HUES64 (cell line): ENCODE data around the gene ARFIP2.

Experiments
- H3K27ac ChIP-seq: 2 replicates; pipeline ENCODE4 v1.7.0; 2013; ENCODE audit warnings: low read depth, low read length, inconsistent platforms
- H3K27me3 ChIP-seq: 2 replicates; pipeline ENCODE4 v1.6.1; 2013; ENCODE audit warnings: mild to moderate bottlenecking, low read length; ENCODE audit not compliant: insufficient read depth
- H3K36me3 ChIP-seq: 2 replicates; pipeline ENCODE4 v1.6.1; 2013; ENCODE audit warnings: mild to moderate bottlenecking, low read length; ENCODE audit not compliant: insufficient read depth
- H3K4me1 ChIP-seq: 2 replicates; pipeline ENCODE4 v1.6.1; 2013; ENCODE audit warnings: mild to moderate bottlenecking, low read length, moderate library complexity; ENCODE audit not compliant: insufficient read depth
- H3K4me3 ChIP-seq: 2 replicates; pipeline ENCODE4 v1.5.1; 2013; ENCODE audit warnings: mild to moderate bottlenecking, low read length, moderate library complexity
- H3K9ac ChIP-seq: 2 replicates; pipeline ENCODE4 v1.6.1; 2013; ENCODE audit warnings: mild to moderate bottlenecking, low read depth, low read length
- H3K9me3 ChIP-seq: 2 replicates; pipeline ENCODE4 v1.6.1; 2013; ENCODE audit warnings: low read depth, low read length; ENCODE audit not compliant: insufficient read depth
- WGBS: fragments of 150-250, 120-280 bp; methylation state at CpG from one replicate; pipeline ENCODE4 v1.1.7; 2013; ENCODE audit warnings: missing lambda C conversion rate; 5-methylcytosine and 5-hydroxymethylcytosine counted together

Gene ARFIP2

DNA sequence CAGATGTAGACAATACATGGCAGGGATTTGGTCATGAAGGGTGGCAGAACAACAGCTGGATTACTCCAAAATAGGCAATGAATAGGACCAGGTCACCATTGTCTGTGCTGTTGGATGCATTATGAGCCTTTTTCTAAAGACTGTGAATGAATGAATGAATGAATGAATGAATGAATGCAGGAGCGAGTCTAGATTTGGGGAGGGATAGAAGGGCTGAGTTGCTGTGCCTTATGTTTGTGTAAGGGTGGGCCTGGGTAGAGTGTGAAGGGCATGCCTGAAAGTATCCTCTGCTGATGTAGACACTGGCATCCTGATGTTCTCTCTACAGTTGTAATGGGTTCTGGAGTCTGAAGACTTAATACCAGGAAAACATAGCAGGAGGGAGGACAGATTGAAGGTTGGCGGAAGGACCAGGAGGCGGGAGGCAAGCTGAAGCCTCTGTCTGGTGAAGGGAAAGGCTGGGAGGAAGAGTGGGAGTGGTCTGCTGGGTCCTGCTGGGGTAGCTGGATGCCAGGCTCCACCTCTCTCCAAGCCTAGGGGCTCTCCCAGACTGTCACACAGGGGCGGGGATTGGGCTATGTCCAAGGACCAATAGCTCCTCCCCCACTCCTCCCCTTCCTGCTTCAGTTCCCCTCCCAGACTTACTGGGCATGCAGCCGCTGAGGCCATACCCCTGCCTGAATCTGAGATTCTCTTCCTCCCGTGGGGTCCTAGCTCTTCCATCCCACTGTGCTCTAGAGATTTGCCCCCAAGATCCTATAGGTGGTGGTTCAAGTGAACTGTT, 12.2 kb downstream of the ARFIP2 start:
- H3K27ac ChIP-seq, result no peak overlapping the region
- WGBS, result 18% methylated on average over 6 of the region's 6 CpGs
- 0 out of 2 replicates have a peak, but pooled peaks cover 1% of the 10 kb centered on the region for H3K36me3 ChIP-seq
- H3K27me3 ChIP-seq, result peaks cover 4% of the 10 kb centered on the region; the same call in 1 of the 2 replicates
- H3K9ac ChIP-seq, result no peak overlapping the region
- H3K4me1 ChIP-seq, result 0 out of 2 replicates have a peak, but pooled peaks cover 5% of the 10 kb centered on the region
- peak overlapping the region; percentile 16; the same call in 1 of the 2 replicates for H3K4me3 ChIP-seq
- no peaks in the 10 kb centered on the region for H3K9me3 ChIP-seq

DNA sequence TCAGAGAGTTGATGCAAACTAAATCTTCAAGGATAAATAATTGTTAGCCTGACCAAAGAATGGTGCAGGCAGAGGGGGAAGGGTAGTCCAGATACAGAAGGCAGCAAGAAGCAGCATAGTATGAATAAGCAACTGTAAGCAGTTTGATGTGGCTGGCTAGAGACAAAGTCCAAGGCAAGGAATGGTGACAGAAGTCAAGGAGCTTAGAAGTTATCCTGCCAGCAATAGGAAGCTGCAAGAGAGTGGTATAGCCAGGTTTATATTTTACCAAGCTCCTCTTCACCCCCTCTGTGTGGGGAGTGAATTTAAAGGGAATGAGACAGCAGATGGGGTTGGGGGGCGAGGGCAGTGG, 22.1 kb downstream of the ARFIP2 start:
- Histone ChIP-seq H3K36me3 (peaks cover 19% of the 10 kb centered on the region), H3K9me3 (no peaks in the 10 kb centered on the region), H3K27ac (no peak overlapping the region), H3K4me3 (no peak overlapping the region), H3K27me3 (no peaks in the 10 kb centered on the region), H3K9ac (no peak overlapping the region), H3K4me1 (no peaks in the 10 kb centered on the region)
- 89% methylated on average over 1 of the region's 1 CpG for WGBS

DNA sequence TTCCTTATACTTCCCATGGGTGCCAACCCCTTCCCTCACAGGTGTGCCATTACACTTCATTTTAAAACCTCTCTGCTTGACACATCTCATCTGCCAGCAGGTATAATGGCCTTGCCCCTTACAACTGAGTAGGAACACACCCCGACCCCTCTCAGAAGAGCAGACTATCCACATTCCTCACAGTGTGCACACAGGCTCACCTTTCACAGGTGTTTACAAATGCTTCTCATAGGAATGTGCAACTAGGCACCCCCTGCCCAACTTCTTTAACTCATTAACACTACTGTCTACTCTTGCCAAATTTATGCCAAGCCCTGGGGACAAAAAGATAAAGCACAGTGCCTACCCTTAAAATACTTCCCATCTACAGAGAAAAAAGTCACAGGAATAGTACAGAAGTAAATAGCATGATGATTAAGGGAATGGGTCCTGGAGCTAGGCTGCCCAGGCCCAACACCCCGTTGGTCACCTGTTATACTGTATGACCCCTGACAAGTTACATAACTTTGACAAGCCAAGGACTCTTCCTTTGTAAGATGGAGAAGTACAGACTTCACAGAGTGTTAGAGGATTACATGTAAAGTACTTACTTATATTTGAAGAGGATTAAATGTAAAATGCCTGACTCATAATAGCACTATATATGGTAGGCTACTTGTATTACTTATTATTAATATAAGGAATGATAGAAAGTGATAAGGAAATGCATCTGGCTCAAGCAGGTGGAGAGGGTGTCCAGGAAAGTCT, 22.6 kb downstream of the ARFIP2 start:
- peaks cover 17% of the 10 kb centered on the region for H3K36me3 ChIP-seq
- H3K4me3 ChIP-seq, result no peak overlapping the region
- H3K27ac ChIP-seq, result no peak overlapping the region
- no peaks in the 10 kb centered on the region for H3K27me3 ChIP-seq
- H3K9ac ChIP-seq, result no peak overlapping the region
- no peaks in the 10 kb centered on the region for H3K4me1 ChIP-seq
- WGBS, result 96% methylated on average over 2 of the region's 2 CpGs
- H3K9me3 ChIP-seq, result no peaks in the 10 kb centered on the region

DNA sequence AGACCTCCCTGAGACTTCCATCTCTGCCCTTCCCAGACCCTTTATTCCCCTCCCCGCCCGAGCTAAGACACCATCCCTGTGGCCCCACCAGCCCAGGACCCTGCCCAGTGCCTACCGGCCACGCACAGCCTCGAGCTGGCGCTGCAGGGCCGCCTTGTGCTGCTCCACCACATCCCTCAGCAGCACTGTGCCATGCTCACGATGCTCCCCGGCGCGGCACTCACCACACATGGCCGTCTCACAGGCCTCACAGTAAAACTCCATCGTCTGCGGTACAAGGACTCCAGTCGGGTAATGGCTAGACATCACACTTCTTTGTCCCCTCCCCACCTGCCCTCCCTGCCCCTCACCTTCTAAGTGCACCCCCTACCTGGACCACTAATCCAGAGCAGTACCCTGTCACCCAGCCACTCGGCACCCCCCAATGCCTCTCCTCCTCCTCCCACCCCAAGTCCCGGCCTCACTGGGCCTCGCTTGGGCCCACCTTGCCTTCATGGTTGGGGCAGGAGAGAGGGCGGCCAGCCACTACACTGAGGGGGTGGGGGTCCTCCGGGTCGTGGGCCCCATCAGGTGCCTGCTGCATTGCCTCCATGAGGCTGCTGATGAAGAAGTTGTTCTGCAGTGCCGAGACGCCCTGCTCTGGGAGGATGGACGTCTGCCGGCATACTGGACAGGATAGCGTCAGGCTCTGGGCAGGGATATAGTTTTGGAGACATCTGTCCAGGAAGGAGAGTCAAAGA, 23.4 kb downstream of the ARFIP2 start:
- H3K4me3 ChIP-seq, result no peak overlapping the region
- peaks cover 17% of the 10 kb centered on the region for H3K36me3 ChIP-seq
- 94% methylated on average over 26 of the region's 26 CpGs for WGBS

DNA sequence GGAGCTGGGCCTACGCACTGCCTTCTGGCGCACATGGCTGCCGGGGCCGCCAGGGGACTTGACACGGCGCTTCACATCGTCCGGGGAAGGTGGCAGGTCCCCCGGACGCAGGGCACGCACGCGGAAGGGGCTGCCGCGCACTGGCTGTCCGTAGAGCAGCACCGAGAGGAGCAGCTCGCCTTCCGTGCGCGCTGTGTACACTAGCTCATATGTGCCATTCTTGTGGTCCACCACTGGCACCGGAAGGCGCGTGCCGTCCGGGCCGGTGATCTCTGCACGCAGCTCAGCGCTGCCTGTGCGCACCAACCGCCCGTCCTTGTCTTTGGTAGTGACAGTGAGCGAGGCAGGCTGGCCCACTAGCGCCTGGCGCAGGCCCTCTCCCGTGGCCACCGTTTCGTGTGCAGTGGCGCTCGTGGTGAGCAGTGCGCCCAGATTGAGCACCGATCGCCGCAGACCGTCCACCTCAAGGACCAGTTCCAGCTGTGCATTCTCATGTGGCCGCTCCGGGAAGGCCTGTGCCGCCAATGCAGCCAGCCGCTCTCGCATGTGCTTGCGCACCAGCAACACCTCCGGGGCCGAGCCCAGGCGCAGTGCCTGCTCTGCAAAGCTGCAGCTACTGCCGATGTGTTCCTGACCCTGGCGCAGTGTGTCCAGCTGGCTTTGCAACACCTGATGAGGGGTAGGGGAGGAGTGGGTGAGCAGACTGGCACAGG, 24.6 kb downstream of the ARFIP2 start:
- H3K27me3 ChIP-seq, result no peaks in the 10 kb centered on the region
- H3K9ac ChIP-seq, result no peak overlapping the region
- H3K4me1 ChIP-seq, result no peaks in the 10 kb centered on the region
- no peaks in the 10 kb centered on the region for H3K9me3 ChIP-seq
- no peak overlapping the region for H3K27ac ChIP-seq
- 95% methylated on average over 56 of the region's 56 CpGs for WGBS
- H3K4me3 ChIP-seq, result no peak overlapping the region
- H3K36me3 ChIP-seq, result peaks cover 21% of the 10 kb centered on the region

More for the DNA sequence above, 23.4 kb downstream of the ARFIP2 start:
- H3K9me3 ChIP-seq, result no peaks in the 10 kb centered on the region
- H3K27me3 ChIP-seq, result no peaks in the 10 kb centered on the region
- H3K9ac ChIP-seq, result no peak overlapping the region
- no peaks in the 10 kb centered on the region for H3K4me1 ChIP-seq
- H3K27ac ChIP-seq, result no peak overlapping the region

DNA sequence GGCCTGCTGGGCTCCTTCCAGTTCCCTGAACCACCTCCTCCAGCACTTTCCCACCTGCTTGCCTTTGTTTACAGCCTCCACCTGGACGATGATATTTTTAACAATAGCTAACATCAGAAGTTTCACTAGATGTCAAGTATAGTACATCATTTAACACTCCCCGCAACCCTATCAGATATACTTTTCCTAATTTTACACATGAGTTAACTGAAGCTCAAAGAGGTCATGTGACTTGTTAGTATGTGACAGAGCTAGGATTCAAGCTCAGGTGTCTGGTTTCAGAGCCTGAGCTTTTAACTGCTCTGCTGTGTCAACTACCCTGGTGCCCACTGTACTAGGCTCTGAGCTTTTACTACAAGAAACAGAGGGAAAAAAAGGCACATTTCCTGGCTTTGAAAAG, 26.1 kb downstream of the ARFIP2 start:
- no peaks in the 10 kb centered on the region for H3K4me1 ChIP-seq
- H3K36me3 ChIP-seq, result peaks cover 26% of the 10 kb centered on the region
- H3K27me3 ChIP-seq, result no peaks in the 10 kb centered on the region
- H3K9ac ChIP-seq, result no peak overlapping the region; the same call in 1 of the 2 replicates
- no peaks in the 10 kb centered on the region for H3K9me3 ChIP-seq
- H3K4me3 ChIP-seq, result no peak overlapping the region
- H3K27ac ChIP-seq, result no peak overlapping the region
- WGBS, result 71% methylated on average over 2 of the region's 2 CpGs

DNA sequence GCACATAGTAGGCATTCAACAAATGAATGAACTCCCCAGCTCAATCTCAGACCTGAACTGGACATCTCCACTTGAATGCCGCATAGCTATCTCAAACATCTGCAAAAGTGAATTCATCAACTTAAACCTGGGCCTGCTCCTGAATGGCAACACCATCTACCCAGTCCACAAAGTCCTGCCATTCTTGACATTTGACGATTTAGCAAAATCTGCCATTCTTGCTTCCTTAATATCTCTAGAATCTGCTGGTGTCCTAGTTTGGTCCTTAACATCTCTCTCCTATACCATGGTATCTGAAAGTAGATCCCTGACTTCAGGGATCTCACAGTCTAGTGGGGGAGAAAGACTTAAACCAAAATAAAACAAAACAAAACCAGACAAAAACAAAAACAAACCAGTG, 28.0 kb downstream of the ARFIP2 start:
- Histone ChIP-seq H3K4me3 (no peak overlapping the region), H3K9ac (no peak overlapping the region), H3K27me3 (no peaks in the 10 kb centered on the region), H3K9me3 (no peaks in the 10 kb centered on the region), H3K36me3 (peaks cover 32% of the 10 kb centered on the region), H3K27ac (no peak overlapping the region), H3K4me1 (no peaks in the 10 kb centered on the region)
- WGBS, result 98% methylated on average over 2 of the region's 2 CpGs

DNA sequence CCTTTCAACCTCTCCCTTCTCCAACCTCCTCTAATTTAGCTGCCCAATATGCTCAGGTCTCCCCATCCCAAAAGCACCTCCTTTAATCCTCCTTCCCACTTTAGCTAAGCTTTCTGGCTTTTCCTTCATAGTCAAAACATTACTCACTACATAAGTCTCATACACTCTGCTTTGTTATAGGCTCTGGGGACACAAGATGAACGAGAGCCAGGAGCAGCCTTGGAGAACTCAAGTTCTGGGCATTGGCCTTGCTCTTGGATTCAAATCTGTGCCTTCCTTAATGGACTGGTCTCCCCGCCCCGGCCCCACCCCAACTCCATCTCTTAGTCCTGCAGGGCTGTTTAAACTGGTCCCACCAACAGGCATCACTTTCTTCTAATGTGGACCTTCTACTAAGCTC, 28.9 kb downstream of the ARFIP2 start:
- Histone ChIP-seq H3K27ac (no peak overlapping the region), H3K9me3 (no peaks in the 10 kb centered on the region), H3K27me3 (no peaks in the 10 kb centered on the region), H3K9ac (no peak overlapping the region), H3K36me3 (peaks cover 32% of the 10 kb centered on the region), H3K4me1 (no peaks in the 10 kb centered on the region), H3K4me3 (no peak overlapping the region)
- WGBS, result 88% methylated on average over 3 of the region's 3 CpGs

DNA sequence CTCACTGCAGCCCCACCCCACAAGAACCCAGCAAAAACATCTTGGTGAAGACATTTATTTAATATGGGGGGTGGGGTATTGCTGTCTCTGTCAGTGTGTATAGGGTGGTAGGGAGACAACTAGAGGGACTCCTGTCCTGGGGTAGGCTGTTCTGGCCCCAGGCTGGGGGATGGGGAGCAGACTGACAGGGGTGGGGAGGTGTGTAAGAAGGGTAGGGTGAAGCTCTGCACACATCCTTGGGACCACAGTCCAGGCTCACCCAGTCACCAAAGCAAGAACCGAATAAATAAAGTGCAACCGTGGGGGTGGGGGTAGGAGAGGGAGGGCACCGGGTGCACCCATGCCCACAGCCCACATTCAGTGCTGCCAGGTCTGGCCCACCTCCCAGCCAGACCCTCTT, 32.6 kb downstream of the ARFIP2 start:
- Histone ChIP-seq H3K27me3 (no peaks in the 10 kb centered on the region), H3K36me3 (peaks cover 15% of the 10 kb centered on the region), H3K9ac (no peak overlapping the region), H3K4me3 (no peak overlapping the region), H3K4me1 (no peaks in the 10 kb centered on the region), H3K27ac (no peak overlapping the region), H3K9me3 (no peaks in the 10 kb centered on the region)
- WGBS, result 90% methylated on average over 2 of the region's 3 CpGs

DNA sequence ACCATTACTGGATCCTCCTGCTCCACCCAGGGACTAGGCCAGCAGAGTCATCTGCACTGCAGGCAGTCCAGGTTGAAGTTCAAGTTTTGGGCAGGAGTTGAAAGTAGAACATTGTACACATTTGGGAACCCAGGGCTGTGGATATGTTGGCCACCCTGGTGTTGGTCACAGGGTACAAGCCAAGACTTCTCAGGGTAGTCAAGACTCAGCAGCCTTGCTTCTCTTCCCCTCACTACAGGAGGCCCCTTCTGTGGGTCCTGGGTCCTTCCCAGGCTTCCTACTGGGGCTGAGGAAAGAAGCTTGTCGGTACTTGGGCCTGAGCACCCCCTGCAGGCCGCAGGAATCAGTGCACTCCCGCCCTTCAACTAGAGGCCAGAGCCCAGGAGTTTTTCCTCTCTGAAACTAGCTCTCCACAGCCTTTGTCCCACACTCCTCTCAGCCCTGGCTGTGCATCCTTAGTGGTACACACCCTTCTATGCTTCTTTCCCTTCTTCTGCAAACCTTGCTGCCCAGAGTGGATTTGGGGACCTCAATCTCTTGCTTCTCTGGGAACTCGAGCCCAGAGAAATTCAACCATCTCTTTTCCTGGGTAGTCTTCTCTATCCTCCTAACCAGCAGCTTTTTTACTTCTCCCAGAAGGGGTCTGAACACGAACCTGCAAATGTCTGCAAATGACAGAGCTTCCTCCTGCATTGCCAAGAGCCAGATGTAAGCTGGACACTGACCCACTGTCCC, 37.7 kb downstream of the ARFIP2 start:
- H3K9ac ChIP-seq, result no peak overlapping the region
- WGBS, result 25% methylated on average over 5 of the region's 5 CpGs
- no peaks in the 10 kb centered on the region for H3K4me1 ChIP-seq

More for the DNA sequence above, 37.7 kb downstream of the ARFIP2 start:
- no peak overlapping the region for H3K4me3 ChIP-seq
- no peak overlapping the region for H3K27ac ChIP-seq
- no peaks in the 10 kb centered on the region for H3K9me3 ChIP-seq
- H3K27me3 ChIP-seq, result no peaks in the 10 kb centered on the region
- H3K36me3 ChIP-seq, result no peaks in the 10 kb centered on the region
